GM23248 (cell line): ENCODE measurements around the gene NLGN4Y. TPM values are rescaled to one million over a fixed set of nuclear protein-coding genes. Genes with fewer than 3 reads are reported as not detected.

ENCODE experiments used
- DNase-seq: peaks from one replicate; pipeline ENCODE4 v3.0.0-alpha.2; 2015
- H2AFZ ChIP-seq: fragments of 200-600 bp; sonication (generic); 2 replicates; pipeline ENCODE4 v1.6.1; 2016; ENCODE audit warnings: antibody characterized with exemption
- H3F3A ChIP-seq: fragments of 200-600 bp; sonication (generic); 2 replicates; pipeline ENCODE4 v1.6.1; 2016; ENCODE audit warnings: mild to moderate bottlenecking, antibody characterized with exemption, mixed run types; ENCODE audit not compliant: insufficient read depth
- H3K27ac ChIP-seq: fragments of 200-600 bp; sonication (generic); 2 replicates; pipeline ENCODE4 v1.5.1; 2016; ENCODE audit warnings: mild to moderate bottlenecking
- H3K27me3 ChIP-seq: fragments of 200-600 bp; sonication (generic); replicated peaks from 2 replicates; pipeline ENCODE4 v1.6.1; 2016; ENCODE audit warnings: mild to moderate bottlenecking; ENCODE audit not compliant: insufficient read depth
- H3K36me3 ChIP-seq: fragments of 200-600 bp; sonication (generic); 2 replicates; pipeline ENCODE4 v1.6.1; 2016; ENCODE audit warnings: low read depth, mild to moderate bottlenecking
- H3K4me1 ChIP-seq: fragments of 200-600 bp; sonication (generic); 2 replicates; pipeline ENCODE4 v1.6.1; 2016; ENCODE audit warnings: mild to moderate bottlenecking; ENCODE audit not compliant: insufficient read depth
- H3K4me2 ChIP-seq: fragments of 200-600 bp; sonication (generic); one replicate; pipeline ENCODE4 v1.6.1; 2016; ENCODE audit warnings: mild to moderate bottlenecking; ENCODE audit not compliant: unreplicated experiment
- H3K4me3 ChIP-seq: fragments of 200-600 bp; sonication (generic); 2 replicates; pipeline ENCODE4 v1.5.1; 2016; ENCODE audit warnings: mild to moderate bottlenecking
- H3K79me2 ChIP-seq: fragments of 200-600 bp; sonication (generic); 2 replicates; pipeline ENCODE4 v1.6.1; 2016; ENCODE audit warnings: mild to moderate bottlenecking; ENCODE audit not compliant: insufficient read depth
- H3K9ac ChIP-seq: fragments of 200-600 bp; sonication (generic); 2 replicates; pipeline ENCODE4 v1.6.1; 2016; ENCODE audit warnings: mild to moderate bottlenecking
- H3K9me2 ChIP-seq: fragments of 200-600 bp; sonication (generic); 2 replicates; pipeline ENCODE4 v1.6.1; 2016; ENCODE audit warnings: mixed run types, mild to moderate bottlenecking, moderate library complexity; ENCODE audit not compliant: insufficient read depth
- H3K9me3 ChIP-seq: fragments of 200-600 bp; sonication (generic); one replicate; pipeline ENCODE4 v1.6.1; 2017; ENCODE audit warnings: low read depth
- H4K20me1 ChIP-seq: fragments of 200-600 bp; sonication (generic); 2 replicates; pipeline ENCODE4 v1.6.0; 2016; ENCODE audit not compliant: insufficient read depth
- EZH2 ChIP-seq: fragments of 200-600 bp; sonication (generic); IDR thresholded peaks from 2 replicates; pipeline ENCODE4 v1.6.1; 2018; ENCODE audit warnings: antibody characterized with exemption, mild to moderate bottlenecking; ENCODE audit not compliant: insufficient read depth, poor library complexity, severe bottlenecking
- EZH2phosphoT487 ChIP-seq: fragments of 200-600 bp; sonication (generic); IDR thresholded peaks from 2 replicates; pipeline ENCODE4 v1.6.1; 2018; ENCODE audit warnings: antibody characterized with exemption, moderate library complexity, mild to moderate bottlenecking, low read depth; ENCODE audit not compliant: insufficient read depth
- WGBS, 2 experiments: methylation state at CpG; one replicate each; pipeline ENCODE4 v1.1.6; 2015 to 2017; ENCODE audit warnings: low lambda C conversion rate in 2 of 2, low coverage in 1 of 2; ENCODE audit errors: missing lambda C conversion rate in 2 of 2; 5-methylcytosine and 5-hydroxymethylcytosine counted together
- in situ Hi-C: fragments of 300-500 bp; cut with MboI; formaldehyde crosslinking; loops from 2 replicates; pipeline ENCODE4 v1.15.0; 2020
- polyA plus RNA-seq: library from polyadenylated mRNA; unstranded; fragments of >200 nt; fragmentation: Nextera tagmentation; extraction: Ambion mirVana; gene quantifications from 2 replicates; pipeline ENCODE4 v1.2.1, GENCODE V29; 2016
- total RNA-seq: library from RNA; depleted of rRNA; stranded (reverse); fragments of >200 nt; shearing (Covaris generic); gene quantifications from 2 replicates; pipeline ENCODE4 v1.2.3, GENCODE V29; 2014

NLGN4Y gene
- total and polyA plus RNA-seq, 2 experiments from 2014 or later = 10.8 to 27.6 TPM

DNA sequence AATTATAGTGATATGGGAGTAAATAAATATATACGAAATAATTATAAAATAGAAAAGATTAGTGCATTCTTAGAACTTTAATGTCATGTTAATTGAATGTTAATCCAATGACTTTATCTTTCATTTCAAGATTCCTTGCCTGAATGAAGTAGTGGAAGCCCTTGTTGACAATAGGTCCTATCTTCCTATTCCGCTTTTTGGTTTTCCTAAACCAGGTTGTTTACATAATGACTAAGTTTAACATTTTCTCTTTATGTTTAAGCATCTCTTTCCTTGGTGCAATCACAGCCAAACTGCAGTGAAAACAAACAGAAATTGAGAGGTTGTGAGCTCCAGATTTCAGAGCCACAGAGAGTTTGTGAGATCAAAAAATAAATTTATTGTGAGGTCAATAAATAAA lies 109.4 kb downstream of the NLGN4Y start:
- H3K79me2 ChIP-seq = no peaks in the 10 kb centered on the region
- 89 to 100% methylated on average over 2 of the region's 2 CpGs for WGBS, 2 experiments
- no peaks in the 10 kb centered on the region for H3K36me3 ChIP-seq

DNA sequence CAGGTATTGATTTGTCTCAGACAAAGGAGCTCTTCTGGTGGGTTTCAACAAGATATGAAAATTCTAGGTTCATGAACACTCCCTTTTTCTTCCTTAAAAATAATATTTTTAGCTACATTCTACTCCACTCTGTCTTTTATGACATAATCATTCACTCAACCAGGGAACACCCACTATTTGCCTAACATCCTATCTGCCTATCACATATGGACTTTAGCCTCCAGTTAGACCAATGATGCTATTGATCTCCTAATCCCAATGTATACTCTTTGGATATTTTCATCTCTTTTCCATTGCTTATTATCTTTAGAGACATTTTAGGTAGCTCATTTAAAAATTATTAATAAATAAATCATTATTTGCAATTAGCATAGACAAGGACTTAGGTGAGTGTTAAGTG lies 110.6 kb downstream of the NLGN4Y start:
- Histone ChIP-seq H3K27ac (no peak overlapping the region), H3K79me2 (no peaks in the 10 kb centered on the region), H3K9me2 (no peaks in the 10 kb centered on the region), H3F3A (no peaks in the 10 kb centered on the region), H3K4me1 (peaks cover 7% of the 10 kb centered on the region; the same call in 1 of the 2 replicates), H4K20me1 (no peaks in the 10 kb centered on the region), H3K9me3 (no peaks in the 10 kb centered on the region), H3K4me3 (no peak overlapping the region), H3K36me3 (no peaks in the 10 kb centered on the region), H3K27me3 (no peaks in the 10 kb centered on the region), H2AFZ (no peak overlapping the region), H3K4me2 (no peak overlapping the region), H3K9ac (no peak overlapping the region)
- DNase-seq = no peak
- no peak for TF ChIP-seq EZH2
- TF ChIP-seq EZH2phosphoT487 = no peak
- in situ Hi-C loops = no loop called here

More for the DNA sequence above, 109.4 kb downstream of the NLGN4Y start:
- Histone ChIP-seq H3K9ac (no peak overlapping the region), H3K4me3 (no peak overlapping the region), H2AFZ (no peak overlapping the region), H3K27me3 (no peaks in the 10 kb centered on the region), H3F3A (no peaks in the 10 kb centered on the region), H3K9me3 (no peaks in the 10 kb centered on the region), H3K4me1 (peaks cover 7% of the 10 kb centered on the region; the same call in 1 of the 2 replicates), H3K9me2 (no peaks in the 10 kb centered on the region), H3K4me2 (no peak overlapping the region), H3K27ac (no peak overlapping the region), H4K20me1 (no peaks in the 10 kb centered on the region)
- in situ Hi-C loops = no loop called here
- TF ChIP-seq EZH2 = no peak
- no peak for TF ChIP-seq EZH2phosphoT487
- no peak for DNase-seq

- Histone ChIP-seq H3K9ac (no peak overlapping the region), H3K9me3 (no peaks in the 10 kb centered on the region), H3K4me3 (no peak overlapping the region), H3K27ac (no peak overlapping the region), H2AFZ (no peak overlapping the region), H3K27me3 (no peaks in the 10 kb centered on the region), H3K79me2 (no peaks in the 10 kb centered on the region), H3K4me1 (no peaks in the 10 kb centered on the region), H4K20me1 (no peaks in the 10 kb centered on the region), H3F3A (no peaks in the 10 kb centered on the region), H3K4me2 (no peak overlapping the region), H3K36me3 (no peaks in the 10 kb centered on the region), H3K9me2 (no peaks in the 10 kb centered on the region)
- no peak for TF ChIP-seq EZH2
- no peak for TF ChIP-seq EZH2phosphoT487
- in situ Hi-C loops = no loop called here
- no peak for DNase-seq
Observed at GRCh38 chrY:14637551-14637950, 113.2 kb downstream of the NLGN4Y start.

DNA sequence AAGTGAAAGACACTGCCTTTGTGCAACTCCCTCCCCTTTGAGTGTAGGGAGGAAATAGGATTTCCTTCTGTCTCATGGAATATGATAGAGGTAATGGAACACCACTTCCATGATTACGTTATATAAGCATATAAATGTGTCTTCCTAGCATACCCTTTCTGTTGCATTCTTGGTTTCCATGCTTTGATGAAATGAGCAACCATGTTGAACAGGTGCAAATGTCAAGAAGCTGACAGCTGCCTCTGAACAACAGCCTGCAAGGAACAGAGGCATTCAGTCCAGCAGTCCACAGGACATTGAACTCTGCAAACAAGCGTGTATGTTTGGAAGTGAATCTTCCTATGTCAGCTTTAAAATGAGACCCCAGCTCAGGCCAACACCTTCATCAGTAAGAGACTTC lies 117.5 kb downstream of the NLGN4Y start:
- no peak overlapping the region for H3K4me2 ChIP-seq
- H3K36me3 ChIP-seq = no peaks in the 10 kb centered on the region
- no peaks in the 10 kb centered on the region for H3K79me2 ChIP-seq
- no peak overlapping the region for H3K27ac ChIP-seq
- no peak overlapping the region for H2AFZ ChIP-seq
- WGBS, 2 experiments = 100% methylated on average over 2 of the region's 2 CpGs
- no peaks in the 10 kb centered on the region for H4K20me1 ChIP-seq
- in situ Hi-C loops = no loop called here
- no peaks in the 10 kb centered on the region for H3K9me3 ChIP-seq
- H3K9ac ChIP-seq = no peak overlapping the region
- peaks cover 12% of the 10 kb centered on the region for H3K4me1 ChIP-seq
- no peaks in the 10 kb centered on the region for H3K27me3 ChIP-seq
- H3F3A ChIP-seq = peaks cover 13% of the 10 kb centered on the region; the same call in 1 of the 2 replicates
- no peak overlapping the region for H3K4me3 ChIP-seq
- DNase-seq = no peak
- TF ChIP-seq EZH2 (no peak), EZH2phosphoT487 (no peak)
- no peaks in the 10 kb centered on the region for H3K9me2 ChIP-seq

- H3K4me2 ChIP-seq = peak overlapping the region; percentile 42
- 3 to 13% methylated on average over 6 of the region's 6 CpGs for WGBS, 2 experiments
- peak overlapping the region; percentile 35; the same call in 1 of the 2 replicates for H3K4me3 ChIP-seq
- peak; percentile 76 for DNase-seq
- H3K27ac ChIP-seq = peak overlapping the region; percentile 73
- H3K9ac ChIP-seq = peak overlapping the region; percentile 28; the same call in 1 of the 2 replicates
- H3F3A ChIP-seq = peaks cover 13% of the 10 kb centered on the region; the same call in 1 of the 2 replicates
- H4K20me1 ChIP-seq = no peaks in the 10 kb centered on the region
- H2AFZ ChIP-seq = peak overlapping the region; percentile 51; the same call in 1 of the 2 replicates
- no peaks in the 10 kb centered on the region for H3K36me3 ChIP-seq
- no peaks in the 10 kb centered on the region for H3K9me3 ChIP-seq
- in situ Hi-C loops = no loop called here
- H3K9me2 ChIP-seq = no peaks in the 10 kb centered on the region
- H3K27me3 ChIP-seq = no peaks in the 10 kb centered on the region
- TF ChIP-seq EZH2 (no peak), EZH2phosphoT487 (no peak)
- peaks cover 12% of the 10 kb centered on the region for H3K4me1 ChIP-seq
- no peaks in the 10 kb centered on the region for H3K79me2 ChIP-seq
Observed at GRCh38 chrY:14644157-14644952, 120.0 kb downstream of the NLGN4Y start.
